Ascending aorta (tissue), 2 donors: Measurements from ENCODE around the gene C17orf75. TPM values are rescaled to one million over a fixed set of nuclear protein-coding genes. Genes with fewer than 3 reads are reported as not detected.
A peak's percentile ranks its signal among the peaks of the same experiment; 100 is the strongest.
"Not testable (repeated sequence)": the region's sequence is repeated elsewhere in the genome, so short reads cannot be mapped to it uniquely, and the experiment has no call there.

Experiments
- DNase-seq, 2 donors: peaks; one replicate each; pipeline ENCODE4 v3.0.0-alpha.2; 2019; ENCODE audit warnings: low spot score in 2 of 2
- H3K27ac ChIP-seq, 2 donors: fragments of 200-600 bp; sonication (generic); one replicate each; pipeline ENCODE4 v1.5.1; 2016 to 2017; ENCODE audit warnings: mild to moderate bottlenecking in 1 of 2
- H3K27me3 ChIP-seq: fragments of 200-600 bp; sonication (generic); one replicate; pipeline ENCODE4 v1.5.1; 2017
- H3K36me3 ChIP-seq, 2 donors: fragments of 200-600 bp; sonication (generic); one replicate each; pipeline ENCODE4 v1.5.1; 2016
- H3K4me1 ChIP-seq, 2 donors: fragments of 200-600 bp; sonication (generic); one replicate each; pipeline ENCODE4 v1.5.1; 2016 to 2017; ENCODE audit warnings: mild to moderate bottlenecking in 1 of 2
- H3K4me3 ChIP-seq, 2 donors: fragments of 200-600 bp; sonication (generic); one replicate each; pipeline ENCODE4 v1.5.1; 2016 to 2017; ENCODE audit warnings: mild to moderate bottlenecking in 1 of 2
- H3K9me3 ChIP-seq, 2 donors: fragments of 200-600 bp; sonication (generic); one replicate each; pipeline ENCODE4 v1.5.1; 2016
- intact Hi-C: fragments of 100-400 bp; cut with DNase I; formaldehyde crosslinking; loops from one replicate; pipeline ENCODE4 v1.15.1; 2023
- total RNA-seq: library from RNA; depleted of rRNA; stranded (reverse); fragments of >200 nt; gene quantifications from one replicate; pipeline ENCODE4 v1.1.0, GENCODE V29; 2016
- TF ChIP-seq, protein P1 (sequence below), 3 experiments: fragments of 200-600 bp in 2 of 3; fragments of 450-650 bp in 1 of 3; sonication (generic) in 2 of 3; IDR thresholded peaks; one replicate each; pipeline ENCODE4 v1.5.1; 2016 to 2019; ENCODE audit warnings: antibody characterized with exemption in 3 of 3, mild to moderate bottlenecking in 1 of 3, moderate library complexity in 1 of 3

Gene C17orf75
- total RNA-seq, 1 donor from 2014 or later, result 15.5 TPM

DNA sequence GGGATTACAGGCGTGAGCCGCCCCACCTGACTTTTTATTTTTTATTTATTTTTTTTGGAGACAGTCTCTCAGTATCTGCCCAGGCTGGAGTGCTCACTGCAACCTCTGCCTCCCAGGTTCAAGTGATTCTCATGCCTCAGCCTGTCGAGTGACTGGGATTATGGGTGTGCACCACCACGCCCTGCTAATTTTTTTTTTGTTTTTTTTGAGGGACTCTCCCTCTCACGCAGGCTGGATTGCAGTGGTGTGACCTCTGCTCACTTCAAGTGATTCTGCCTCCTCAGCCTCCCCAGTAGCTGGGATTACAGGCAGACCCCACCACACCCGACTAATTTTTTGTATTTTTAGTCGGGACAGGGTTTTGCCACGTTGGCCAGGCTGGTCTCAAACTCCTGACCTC lies 15.6 kb upstream of the C17orf75 start:
- H3K4me1 ChIP-seq, result peaks cover 12 to 34% of the 10 kb centered on the region in 2 donors
- H3K27ac ChIP-seq, result no peak overlapping the region
- no peaks in the 10 kb centered on the region for H3K9me3 ChIP-seq
- DNase-seq, result no peak
- TF ChIP-seq, protein P1, sequence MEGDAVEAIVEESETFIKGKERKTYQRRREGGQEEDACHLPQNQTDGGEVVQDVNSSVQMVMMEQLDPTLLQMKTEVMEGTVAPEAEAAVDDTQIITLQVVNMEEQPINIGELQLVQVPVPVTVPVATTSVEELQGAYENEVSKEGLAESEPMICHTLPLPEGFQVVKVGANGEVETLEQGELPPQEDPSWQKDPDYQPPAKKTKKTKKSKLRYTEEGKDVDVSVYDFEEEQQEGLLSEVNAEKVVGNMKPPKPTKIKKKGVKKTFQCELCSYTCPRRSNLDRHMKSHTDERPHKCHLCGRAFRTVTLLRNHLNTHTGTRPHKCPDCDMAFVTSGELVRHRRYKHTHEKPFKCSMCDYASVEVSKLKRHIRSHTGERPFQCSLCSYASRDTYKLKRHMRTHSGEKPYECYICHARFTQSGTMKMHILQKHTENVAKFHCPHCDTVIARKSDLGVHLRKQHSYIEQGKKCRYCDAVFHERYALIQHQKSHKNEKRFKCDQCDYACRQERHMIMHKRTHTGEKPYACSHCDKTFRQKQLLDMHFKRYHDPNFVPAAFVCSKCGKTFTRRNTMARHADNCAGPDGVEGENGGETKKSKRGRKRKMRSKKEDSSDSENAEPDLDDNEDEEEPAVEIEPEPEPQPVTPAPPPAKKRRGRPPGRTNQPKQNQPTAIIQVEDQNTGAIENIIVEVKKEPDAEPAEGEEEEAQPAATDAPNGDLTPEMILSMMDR (IDR thresholded peaks at IDR 0.05), result no peak
- H3K36me3 ChIP-seq, result peaks cover 71 to 83% of the 10 kb centered on the region in 2 donors
- no peaks in the 10 kb centered on the region for H3K27me3 ChIP-seq
- H3K4me3 ChIP-seq, result no peak overlapping the region
- intact Hi-C loops, result no loop called here

DNA sequence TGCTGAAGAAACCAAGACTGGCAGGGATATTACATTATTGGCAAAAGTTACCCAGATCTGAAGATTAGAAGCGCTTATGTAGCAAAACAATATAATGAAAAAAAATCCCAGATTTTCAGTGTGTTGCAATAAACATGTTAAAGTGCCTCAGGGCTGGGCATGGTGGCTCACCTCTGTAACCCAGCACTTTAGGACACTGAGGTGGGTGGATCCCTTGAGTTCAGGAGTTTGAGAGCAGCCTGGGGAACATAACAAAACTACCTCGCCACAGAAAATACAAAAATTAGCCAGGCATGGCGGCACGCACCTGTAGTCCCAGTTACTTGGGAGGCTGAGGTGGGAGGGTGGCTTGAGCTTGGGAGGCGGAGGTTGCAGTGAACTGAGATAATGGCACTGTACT lies 14.8 kb upstream of the C17orf75 start:
- Histone ChIP-seq H3K27ac (no peak overlapping the region), H3K4me3 (no peak overlapping the region), H3K27me3 (no peaks in the 10 kb centered on the region), H3K4me1 (peaks cover 16 to 36% of the 10 kb centered on the region in 2 donors), H3K36me3 (peaks cover 62 to 75% of the 10 kb centered on the region in 2 donors), H3K9me3 (no peaks in the 10 kb centered on the region)
- intact Hi-C loops, result no loop called here
- DNase-seq, result no peak
- TF ChIP-seq, protein P1 (IDR thresholded peaks at IDR 0.05), result no peak

DNA sequence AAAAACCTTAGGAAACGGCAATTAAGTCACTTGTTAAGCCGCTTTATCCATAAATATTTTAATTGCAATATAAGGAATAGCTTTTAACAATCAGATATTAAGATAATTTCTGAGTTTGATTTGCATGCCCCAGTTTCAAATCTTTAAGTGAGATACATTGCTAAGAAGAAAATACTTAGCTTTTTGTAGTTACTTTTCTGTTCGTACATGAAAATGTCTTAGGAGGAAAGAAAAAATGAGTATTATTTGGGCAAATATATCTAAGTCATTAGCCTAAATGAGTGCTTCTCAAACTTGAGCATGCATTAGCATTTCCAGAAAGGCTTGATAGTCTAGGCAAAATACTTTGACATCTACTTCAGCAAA lies 14.4 kb upstream of the C17orf75 start:
- TF ChIP-seq, protein P1 (IDR thresholded peaks at IDR 0.05), result no peak
- no peak for DNase-seq
- no peaks in the 10 kb centered on the region for H3K9me3 ChIP-seq
- H3K4me3 ChIP-seq, result peak overlapping the region in 1 of 2 donors; percentile 16
- intact Hi-C loops, result no loop called here
- H3K27ac ChIP-seq, result no peak overlapping the region
- no peaks in the 10 kb centered on the region for H3K27me3 ChIP-seq
- peaks cover 58 to 71% of the 10 kb centered on the region in 2 donors for H3K36me3 ChIP-seq
- peaks cover 19 to 36% of the 10 kb centered on the region in 2 donors for H3K4me1 ChIP-seq

DNA sequence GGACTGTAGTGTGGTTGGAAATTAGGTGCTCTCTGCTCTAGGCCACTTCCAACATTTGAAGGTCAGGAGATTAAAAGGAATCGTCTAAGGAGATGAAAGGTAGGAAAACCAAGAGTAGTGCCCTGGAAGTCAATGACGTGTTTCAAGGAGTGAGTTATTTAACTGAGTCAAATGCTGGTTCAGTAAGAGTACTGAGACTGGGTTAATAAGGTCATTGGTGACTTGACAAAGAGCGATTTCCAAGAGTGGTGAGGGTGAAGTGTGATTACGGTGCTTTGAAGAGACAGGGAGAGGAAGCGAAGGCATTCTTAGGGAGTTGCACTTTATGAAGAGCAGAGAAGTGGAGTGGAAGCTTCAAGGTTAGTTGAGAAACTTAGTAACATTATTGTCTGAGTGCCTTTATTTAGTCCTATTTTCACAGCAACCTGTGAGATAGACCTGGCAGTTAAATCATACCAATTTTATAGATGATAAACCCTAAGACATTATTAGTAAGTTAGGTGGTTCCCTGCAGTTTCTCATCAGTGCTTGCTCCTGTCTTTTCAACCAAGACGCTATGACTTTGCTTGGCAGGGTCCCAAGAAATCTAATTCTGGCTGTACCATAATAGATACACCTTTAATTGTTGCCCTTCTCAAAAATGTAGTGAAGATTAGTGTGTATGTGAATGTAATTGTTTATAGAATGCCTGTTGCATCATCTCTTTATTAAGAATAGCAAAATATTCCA lies 13.8 kb upstream of the C17orf75 start:
- Histone ChIP-seq H3K9me3 (no peaks in the 10 kb centered on the region), H3K27me3 (no peaks in the 10 kb centered on the region), H3K4me1 (peaks cover 19 to 36% of the 10 kb centered on the region in 2 donors), H3K27ac (no peak overlapping the region), H3K36me3 (peaks cover 53 to 65% of the 10 kb centered on the region in 2 donors), H3K4me3 (peak overlapping the region in 1 of 2 donors; percentile 16)
- DNase-seq, result no peak
- TF ChIP-seq, protein P1 (IDR thresholded peaks at IDR 0.05), result no peak
- intact Hi-C loops, result no loop called here

DNA sequence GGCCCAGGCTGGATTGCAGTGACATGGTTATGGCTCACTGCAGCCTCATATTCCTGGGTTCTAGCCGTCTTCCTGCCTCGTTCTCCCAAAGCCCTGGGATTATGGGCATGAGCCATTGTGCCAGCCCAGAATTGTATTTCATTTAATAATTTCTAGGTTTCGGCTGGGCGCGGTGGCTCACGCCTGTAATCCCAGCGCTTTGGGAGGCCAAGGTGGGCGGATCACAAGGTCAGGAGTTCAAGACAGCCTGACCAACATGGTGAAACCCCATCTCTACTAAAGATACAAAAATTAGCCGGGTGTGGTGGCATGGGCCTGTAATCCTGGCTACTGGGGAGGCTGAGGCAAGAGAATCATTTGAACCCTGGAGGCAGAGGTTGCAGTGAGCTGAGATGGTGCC lies 10.8 kb upstream of the C17orf75 start:
- H3K9me3 ChIP-seq, DNase-seq, H3K27ac ChIP-seq, intact Hi-C loops, H3K27me3 ChIP-seq: not testable (repeated sequence)
- peak overlapping the region; percentile 66 to 73 for H3K4me3 ChIP-seq
- peaks cover 27 to 35% of the 10 kb centered on the region in 2 donors for H3K36me3 ChIP-seq
- peaks cover 19 to 39% of the 10 kb centered on the region in 2 donors for H3K4me1 ChIP-seq

DNA sequence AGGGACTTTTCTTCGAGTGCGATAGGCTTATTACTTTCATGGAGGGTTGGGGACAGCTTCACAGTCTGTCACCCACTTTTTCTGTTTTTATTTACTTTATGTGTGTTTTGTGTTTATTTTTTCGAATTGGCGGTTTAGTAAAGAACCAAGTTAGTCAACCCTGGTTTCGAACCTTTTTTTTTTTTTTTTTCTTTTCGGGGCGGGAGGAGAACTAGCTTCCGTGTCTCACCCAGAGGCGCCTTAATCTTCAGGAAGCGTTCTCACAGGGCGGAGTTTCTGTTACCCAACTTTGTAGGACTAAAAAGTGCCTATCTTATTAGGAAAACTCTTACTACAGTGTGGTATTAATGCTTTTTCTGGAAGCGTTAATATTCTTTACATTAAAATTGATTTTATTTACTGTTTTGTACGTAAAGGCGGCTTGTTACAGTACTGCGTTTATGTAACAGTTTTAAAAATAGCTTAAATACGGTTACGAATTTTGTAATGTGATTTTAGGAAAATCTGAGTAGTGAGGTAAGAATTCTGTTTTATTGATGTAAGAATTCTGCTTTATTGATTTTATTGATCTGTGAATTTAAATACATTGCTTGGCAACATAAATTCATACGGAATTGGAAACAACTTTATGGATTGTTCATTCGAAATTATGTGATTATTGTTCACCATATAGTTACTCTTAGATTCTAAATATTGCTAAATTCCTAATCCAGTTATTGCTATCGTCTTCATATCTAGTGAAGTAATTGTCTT lies 8.9 kb upstream of the C17orf75 start:
- Histone ChIP-seq H3K4me3 (peak overlapping the region; percentile 66 to 73), H3K9me3 (no peaks in the 10 kb centered on the region), H3K27ac (peak overlapping the region; percentile 94 to 96), H3K36me3 (peaks cover 19 to 24% of the 10 kb centered on the region in 2 donors), H3K4me1 (peaks cover 18 to 29% of the 10 kb centered on the region in 2 donors), H3K27me3 (no peaks in the 10 kb centered on the region)
- DNase-seq, result peak in 1 of 2 donors; percentile 72
- intact Hi-C loops, result no loop called here
- TF ChIP-seq, protein P1 (IDR thresholded peaks at IDR 0.05), result no peak
